Measurements from ENCODE around the gene NEDD4L.

DNA sequence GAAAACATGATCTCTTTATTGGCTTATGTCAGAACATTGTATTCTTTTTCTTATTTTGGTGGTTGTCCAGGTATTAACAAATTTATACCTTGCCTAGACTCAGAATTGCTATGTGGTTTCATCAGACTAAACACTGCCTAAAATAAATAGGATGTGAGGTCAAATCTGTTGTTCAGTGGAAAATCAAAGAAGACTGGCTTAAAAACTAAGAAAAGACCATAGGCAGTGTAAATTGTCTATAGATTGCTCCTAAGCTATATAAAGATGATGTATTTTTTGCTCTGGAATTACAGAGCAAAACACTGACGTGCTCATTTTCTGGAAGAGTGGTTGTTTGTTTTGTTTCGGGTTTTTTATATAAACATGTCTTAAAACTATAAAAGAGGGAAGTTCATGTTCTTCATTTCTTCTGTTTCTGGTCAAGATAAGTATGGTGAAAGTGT, 318.8 kb downstream of the NEDD4L start:
- TF ChIP-seq, protein P1, sequence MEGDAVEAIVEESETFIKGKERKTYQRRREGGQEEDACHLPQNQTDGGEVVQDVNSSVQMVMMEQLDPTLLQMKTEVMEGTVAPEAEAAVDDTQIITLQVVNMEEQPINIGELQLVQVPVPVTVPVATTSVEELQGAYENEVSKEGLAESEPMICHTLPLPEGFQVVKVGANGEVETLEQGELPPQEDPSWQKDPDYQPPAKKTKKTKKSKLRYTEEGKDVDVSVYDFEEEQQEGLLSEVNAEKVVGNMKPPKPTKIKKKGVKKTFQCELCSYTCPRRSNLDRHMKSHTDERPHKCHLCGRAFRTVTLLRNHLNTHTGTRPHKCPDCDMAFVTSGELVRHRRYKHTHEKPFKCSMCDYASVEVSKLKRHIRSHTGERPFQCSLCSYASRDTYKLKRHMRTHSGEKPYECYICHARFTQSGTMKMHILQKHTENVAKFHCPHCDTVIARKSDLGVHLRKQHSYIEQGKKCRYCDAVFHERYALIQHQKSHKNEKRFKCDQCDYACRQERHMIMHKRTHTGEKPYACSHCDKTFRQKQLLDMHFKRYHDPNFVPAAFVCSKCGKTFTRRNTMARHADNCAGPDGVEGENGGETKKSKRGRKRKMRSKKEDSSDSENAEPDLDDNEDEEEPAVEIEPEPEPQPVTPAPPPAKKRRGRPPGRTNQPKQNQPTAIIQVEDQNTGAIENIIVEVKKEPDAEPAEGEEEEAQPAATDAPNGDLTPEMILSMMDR (conservative IDR thresholded peaks at IDR 0.05 in 1 of 2, IDR thresholded peaks at IDR 0.05 in 1 of 2; ENCODE audit: extremely low read depth in 1 of 2, insufficient read depth in 1 of 2, low read depth in 1 of 2, low read length in 2 of 2): no peak
- TF ChIP-seq EZH2 (IDR thresholded peaks at IDR 0.05; ENCODE audit: borderline replicate concordance, low read length): no peak
